ENCODE results near the gene OPRL1. TPM values are rescaled to one million over a fixed set of nuclear protein-coding genes. Genes with fewer than 3 reads are reported as not detected.
"Not testable (repeated sequence)": the region's sequence is repeated elsewhere in the genome, so short reads cannot be mapped to it uniquely, and the experiment has no call there.

The OPRL1 gene
- total RNA-seq, 4 donors from 2014 or later = 0.15 to 0.88 (median 0.28) TPM

DNA sequence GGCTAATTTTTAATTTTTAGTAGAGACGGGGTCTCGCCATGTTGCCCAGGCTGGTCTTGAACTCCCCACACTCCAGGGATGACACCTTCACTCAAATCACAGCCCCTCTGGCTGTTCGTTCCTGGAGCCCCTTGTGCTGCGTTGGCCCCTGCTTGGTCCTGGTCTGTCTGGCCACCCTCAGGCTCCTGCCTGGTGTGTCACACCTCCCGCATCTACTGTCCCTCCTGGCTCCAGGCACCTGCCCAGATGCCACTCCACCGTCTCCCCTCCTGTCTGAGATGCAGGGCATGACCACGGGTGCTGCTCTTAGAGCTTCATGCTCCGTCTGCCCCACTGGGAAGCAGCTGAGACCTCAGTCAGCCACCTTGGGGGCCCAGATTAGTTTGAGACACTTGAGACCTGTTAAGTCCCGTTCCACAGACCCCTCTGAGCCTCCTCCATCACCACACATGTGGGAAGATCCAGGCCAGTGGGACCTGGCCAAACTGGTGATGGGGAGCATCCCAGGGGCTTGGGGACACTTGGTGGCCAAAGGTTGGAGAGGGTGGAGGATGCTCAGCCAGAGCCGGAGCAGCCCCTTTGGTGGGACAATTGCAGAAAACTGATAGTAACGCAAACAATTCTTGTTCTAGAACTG lies 49.4 kb downstream of the OPRL1 start:
- DNase-seq (ENCODE audit: low spot score in 2 of 2) = peak in 1 of 2 donors; percentile 83
- H3K4me3 ChIP-seq (ENCODE audit: low read depth, poor library complexity, severe bottlenecking) = no peak overlapping the region
- intact Hi-C loops (cut with DNase I; ENCODE audit: low total_unique reads) = no loop called here
- WGBS, 2 donors = 80 to 82% methylated on average over 11 of the region's 11 CpGs
- TF ChIP-seq CTCF (IDR thresholded peaks at IDR 0.05) = no peak
- TF ChIP-seq POLR2A (IDR thresholded peaks at IDR 0.05) = no peak

GRCh38 chr20:64130271-64130670 lies 50.4 kb downstream of the OPRL1 start:
- intact Hi-C loops (cut with DNase I; ENCODE audit: low total_unique reads) = no loop called here
- H3K4me3 ChIP-seq (ENCODE audit: low read depth, poor library complexity, severe bottlenecking) = no peak overlapping the region
- DNase-seq (ENCODE audit: low spot score in 2 of 2) = peak in 1 of 2 donors; percentile 39
- TF ChIP-seq CTCF (IDR thresholded peaks at IDR 0.05) (no peak), POLR2A (IDR thresholded peaks at IDR 0.05) (no peak)
- 60 to 67% methylated on average over 5 of the region's 5 CpGs for WGBS, 2 donors

DNA sequence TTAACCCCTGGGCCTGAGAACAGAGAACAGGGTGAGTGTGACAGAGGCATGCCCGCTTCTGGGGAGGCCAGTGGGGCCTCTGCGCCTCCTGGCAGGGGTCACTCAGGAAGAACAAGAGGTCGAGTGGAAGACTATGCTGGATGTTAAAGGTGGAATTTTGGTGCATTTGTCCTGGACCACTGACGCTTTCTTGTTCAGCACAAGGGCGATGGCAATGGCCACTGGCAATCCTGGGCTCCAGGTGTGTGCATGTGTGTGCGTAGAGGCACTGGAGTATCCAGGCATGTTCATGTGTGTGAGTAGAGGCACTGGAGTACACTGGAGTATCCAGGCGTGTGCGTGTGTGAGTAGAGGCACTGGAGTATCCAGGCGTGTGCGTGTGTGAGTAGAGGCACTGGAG lies 51.0 kb downstream of the OPRL1 start:
- TF ChIP-seq POLR2A (IDR thresholded peaks at IDR 0.05) = no peak
- intact Hi-C loops (cut with DNase I; ENCODE audit: low total_unique reads) = no loop called here
- 75 to 80% methylated on average over 10 of the region's 10 CpGs for WGBS, 2 donors
- DNase-seq (ENCODE audit: low spot score in 2 of 2) = peak in 1 of 2 donors; percentile 73
- no peak overlapping the region for H3K4me3 ChIP-seq (ENCODE audit: low read depth, poor library complexity, severe bottlenecking)

- TF ChIP-seq CTCF (IDR thresholded peaks at IDR 0.05) = no peak
- no peak overlapping the region for H3K4me3 ChIP-seq (ENCODE audit: low read depth, poor library complexity, severe bottlenecking)
- intact Hi-C loops (cut with DNase I; ENCODE audit: low total_unique reads) = no loop called here
- 52 to 81% methylated on average over 4 of the region's 4 CpGs for WGBS, 2 donors
- DNase-seq (ENCODE audit: low spot score in 2 of 2) = peak in 1 of 2 donors; percentile 65
Measured at GRCh38 chr20:64131406-64131805, 51.5 kb downstream of the OPRL1 start.

DNA sequence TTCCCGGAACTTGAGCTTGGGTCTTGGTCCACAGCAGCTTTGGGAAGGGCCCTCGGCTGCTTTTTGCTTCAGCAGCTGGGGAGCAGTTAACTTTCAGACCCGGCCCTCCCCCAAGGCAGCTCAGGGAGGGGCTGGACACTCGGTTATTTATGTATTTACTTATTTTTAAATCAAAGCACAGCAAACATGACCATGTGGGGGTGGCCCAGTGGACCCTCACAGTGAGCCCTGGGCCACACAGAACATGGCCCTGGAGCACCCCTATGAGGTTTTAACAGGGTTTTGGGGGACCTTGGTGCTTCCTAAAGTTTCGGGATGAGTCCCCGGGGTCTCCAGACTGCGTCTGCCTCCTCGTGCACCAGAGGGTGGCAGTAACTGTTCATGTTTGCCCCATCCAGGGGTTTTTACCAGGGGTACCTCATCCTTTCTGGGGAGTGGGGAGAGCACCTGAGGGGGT lies 54.1 kb downstream of the OPRL1 start:
- peak in 1 of 2 donors; percentile 69 for DNase-seq (ENCODE audit: low spot score in 2 of 2)

GRCh38 chr20:64134744-64135143 lies 54.9 kb downstream of the OPRL1 start:
- WGBS, 2 donors = 70 to 74% methylated on average over 20 of the region's 20 CpGs
- intact Hi-C loops (cut with DNase I; ENCODE audit: low total_unique reads); H3K4me3 ChIP-seq (ENCODE audit: low read depth, poor library complexity, severe bottlenecking): not testable (repeated sequence)
- peak in 1 of 2 donors; percentile 42 for DNase-seq (ENCODE audit: low spot score in 2 of 2)

More for the DNA sequence above, 54.1 kb downstream of the OPRL1 start:
- no peak for TF ChIP-seq CTCF (IDR thresholded peaks at IDR 0.05)
- no peak for TF ChIP-seq POLR2A (IDR thresholded peaks at IDR 0.05)
- 47 to 49% methylated on average over 8 of the region's 8 CpGs for WGBS, 2 donors
- no peak overlapping the region for H3K4me3 ChIP-seq (ENCODE audit: low read depth, poor library complexity, severe bottlenecking)
- intact Hi-C loops (cut with DNase I; ENCODE audit: low total_unique reads) = no loop called here

All from lower leg skin (tissue), 4 donors.